Measurements from ENCODE around the gene OR2J1.
"Not testable (repeated sequence)": the region's sequence is repeated elsewhere in the genome, so short reads cannot be mapped to it uniquely, and the experiment has no call there.

The OR2J1 gene

DNA sequence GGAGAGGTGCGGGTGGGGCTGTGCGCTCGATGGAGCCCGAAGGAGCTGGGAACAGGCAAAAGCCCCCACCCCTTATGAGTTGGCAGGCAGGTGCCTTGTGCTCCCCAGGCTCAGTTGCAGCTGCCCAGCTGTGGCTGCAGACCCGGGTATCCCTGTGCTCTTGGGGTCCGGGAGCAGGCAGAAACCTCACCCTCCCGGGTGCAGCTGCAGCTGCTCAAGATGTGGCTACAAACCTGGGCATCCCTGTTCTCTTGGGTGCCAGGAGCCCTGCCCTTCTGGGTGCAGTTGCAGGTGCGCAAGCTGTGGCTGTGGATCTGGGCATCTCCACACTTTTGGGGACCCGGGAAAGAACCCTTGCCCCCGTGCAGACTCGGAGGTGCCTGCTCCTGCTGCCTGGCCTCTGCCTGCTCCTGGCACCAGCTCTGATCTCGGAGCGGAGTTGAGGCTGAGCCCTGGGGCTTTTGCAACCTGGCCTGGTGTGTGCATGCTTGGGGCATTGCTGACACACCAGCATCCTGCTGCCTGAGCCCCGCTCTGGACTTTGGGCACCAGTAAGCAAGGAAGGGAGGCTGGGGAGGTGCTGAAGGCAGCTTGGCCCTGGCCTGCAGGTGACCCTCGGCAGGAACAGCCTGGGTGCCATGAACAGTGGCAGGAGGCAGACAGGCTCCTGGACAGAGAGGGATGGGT is 30.2 kb downstream of the OR2J1 start:
- no peak overlapping the region for H3K9ac ChIP-seq (ENCODE audit: low read length)
- H3K4me1 ChIP-seq (ENCODE audit: control insufficient read depth, low read depth, low read length), result no peaks in the 10 kb centered on the region
- no peak overlapping the region for H3K27ac ChIP-seq (ENCODE audit: low read length)
- no peak overlapping the region for H3K4me3 ChIP-seq (ENCODE audit: low read length)
- H3K27me3 ChIP-seq (ENCODE audit: control insufficient read depth, insufficient read depth, low read length), result no peaks in the 10 kb centered on the region
- H3K9me3 ChIP-seq (ENCODE audit: control insufficient read depth, low read depth, low read length), result no peaks in the 10 kb centered on the region
- no peaks in the 10 kb centered on the region for H3K36me3 ChIP-seq (ENCODE audit: control insufficient read depth, low read depth, low read length)

DNA sequence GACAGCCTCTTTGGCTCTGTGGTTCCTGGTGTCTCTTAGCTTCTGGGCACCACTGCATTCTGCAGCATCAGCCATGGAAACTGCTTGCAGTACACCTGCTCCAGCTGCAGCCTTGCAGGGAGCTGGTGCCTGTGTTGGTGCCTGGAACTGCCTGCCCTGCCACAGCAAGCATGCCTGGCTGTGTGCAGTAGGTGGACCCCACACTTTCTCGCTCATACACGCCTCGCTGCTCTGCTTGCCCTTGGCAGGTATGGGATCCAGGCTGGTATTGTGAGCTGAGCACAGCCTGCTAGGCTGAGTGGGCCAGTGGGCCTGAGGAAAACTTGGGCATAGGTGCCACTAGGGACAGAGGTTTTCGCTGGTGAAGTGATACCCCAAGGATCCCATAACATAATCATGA is 31.4 kb downstream of the OR2J1 start:
- H3K36me3 ChIP-seq (ENCODE audit: control insufficient read depth, low read depth, low read length), result no peaks in the 10 kb centered on the region
- no peak overlapping the region for H3K27ac ChIP-seq (ENCODE audit: low read length)
- no peak overlapping the region for H3K9ac ChIP-seq (ENCODE audit: low read length)
- no peaks in the 10 kb centered on the region for H3K9me3 ChIP-seq (ENCODE audit: control insufficient read depth, low read depth, low read length)
- no peaks in the 10 kb centered on the region for H3K27me3 ChIP-seq (ENCODE audit: control insufficient read depth, insufficient read depth, low read length)
- no peak overlapping the region for H3K4me3 ChIP-seq (ENCODE audit: low read length)
- no peaks in the 10 kb centered on the region for H3K4me1 ChIP-seq (ENCODE audit: control insufficient read depth, low read depth, low read length)

DNA sequence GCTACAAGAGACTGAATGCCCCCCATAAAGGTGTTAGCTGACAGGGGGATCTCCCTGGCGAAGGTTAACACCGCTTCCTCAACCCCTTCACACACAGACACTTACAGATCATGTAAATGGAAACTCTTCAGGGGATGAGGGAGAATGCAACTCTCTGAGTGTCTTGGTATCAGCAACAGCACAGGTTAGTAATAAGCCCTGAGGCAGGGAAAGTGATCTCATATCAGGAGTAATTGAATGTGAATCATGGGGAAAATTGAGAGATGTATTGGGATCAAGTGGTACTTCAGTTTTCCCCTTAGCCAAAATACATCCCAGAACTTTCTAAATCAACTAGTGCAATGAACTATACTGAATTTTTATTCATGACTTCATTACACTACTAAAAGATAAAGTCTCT is 32.4 kb downstream of the OR2J1 start:
- no peaks in the 10 kb centered on the region for H3K4me1 ChIP-seq (ENCODE audit: control insufficient read depth, low read depth, low read length)
- H3K9ac ChIP-seq (ENCODE audit: low read length), result no peak overlapping the region
- H3K9me3 ChIP-seq (ENCODE audit: control insufficient read depth, low read depth, low read length), result no peaks in the 10 kb centered on the region
- no peaks in the 10 kb centered on the region for H3K36me3 ChIP-seq (ENCODE audit: control insufficient read depth, low read depth, low read length)
- no peak overlapping the region for H3K4me3 ChIP-seq (ENCODE audit: low read length)
- no peak overlapping the region for H3K27ac ChIP-seq (ENCODE audit: low read length)
- no peaks in the 10 kb centered on the region for H3K27me3 ChIP-seq (ENCODE audit: control insufficient read depth, insufficient read depth, low read length)

GRCh38 chr6:29137724-29138123 is 38.4 kb downstream of the OR2J1 start:
- Histone ChIP-seq H3K27me3 (ENCODE audit: control insufficient read depth, insufficient read depth, low read length) (no peaks in the 10 kb centered on the region), H3K36me3 (ENCODE audit: control insufficient read depth, low read depth, low read length) (no peaks in the 10 kb centered on the region), H3K9ac (ENCODE audit: low read length) (no peak overlapping the region), H3K4me3 (ENCODE audit: low read length) (no peak overlapping the region), H3K4me1 (ENCODE audit: control insufficient read depth, low read depth, low read length) (no peaks in the 10 kb centered on the region), H3K9me3 (ENCODE audit: control insufficient read depth, low read depth, low read length) (peaks cover 4% of the 10 kb centered on the region), H3K27ac (ENCODE audit: low read length) (no peak overlapping the region)

GRCh38 chr6:29141606-29142005 is 42.3 kb downstream of the OR2J1 start:
- H3K4me1 ChIP-seq (ENCODE audit: control insufficient read depth, low read depth, low read length), result no peaks in the 10 kb centered on the region
- peaks cover 8% of the 10 kb centered on the region for H3K9me3 ChIP-seq (ENCODE audit: control insufficient read depth, low read depth, low read length)

DNA sequence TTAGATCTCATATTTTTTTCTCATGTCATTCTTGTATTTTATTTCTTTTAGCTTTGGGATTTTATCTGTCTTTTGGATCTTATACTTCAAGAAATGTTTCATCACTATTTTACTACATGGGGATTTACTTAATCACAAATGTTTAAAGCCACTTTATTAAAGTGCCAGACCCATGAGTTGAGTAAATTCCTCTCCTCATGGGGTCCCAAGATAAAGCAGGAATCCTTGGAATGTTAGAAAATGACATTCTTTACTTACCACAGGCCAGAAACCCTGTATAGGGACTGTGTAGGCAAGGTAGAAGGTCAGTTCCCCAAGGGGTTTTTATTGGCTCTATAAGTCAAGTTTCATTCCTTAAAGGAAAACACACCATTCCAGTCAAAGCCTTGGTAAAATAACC is 43.0 kb downstream of the OR2J1 start:
- Histone ChIP-seq H3K27ac (ENCODE audit: low read length) (no peak overlapping the region), H3K27me3 (ENCODE audit: control insufficient read depth, insufficient read depth, low read length) (no peaks in the 10 kb centered on the region), H3K4me1 (ENCODE audit: control insufficient read depth, low read depth, low read length) (no peaks in the 10 kb centered on the region), H3K4me3 (ENCODE audit: low read length) (no peak overlapping the region), H3K9me3 (ENCODE audit: control insufficient read depth, low read depth, low read length) (peaks cover 8% of the 10 kb centered on the region), H3K9ac (ENCODE audit: low read length) (no peak overlapping the region), H3K36me3 (ENCODE audit: control insufficient read depth, low read depth, low read length) (no peaks in the 10 kb centered on the region)

More at GRCh38 chr6:29141606-29142005, 42.3 kb downstream of the OR2J1 start:
- no peak overlapping the region for H3K27ac ChIP-seq (ENCODE audit: low read length)
- H3K36me3 ChIP-seq (ENCODE audit: control insufficient read depth, low read depth, low read length), result no peaks in the 10 kb centered on the region
- H3K27me3 ChIP-seq (ENCODE audit: control insufficient read depth, insufficient read depth, low read length), result no peaks in the 10 kb centered on the region
- no peak overlapping the region for H3K9ac ChIP-seq (ENCODE audit: low read length)
- no peak overlapping the region for H3K4me3 ChIP-seq (ENCODE audit: low read length)

DNA sequence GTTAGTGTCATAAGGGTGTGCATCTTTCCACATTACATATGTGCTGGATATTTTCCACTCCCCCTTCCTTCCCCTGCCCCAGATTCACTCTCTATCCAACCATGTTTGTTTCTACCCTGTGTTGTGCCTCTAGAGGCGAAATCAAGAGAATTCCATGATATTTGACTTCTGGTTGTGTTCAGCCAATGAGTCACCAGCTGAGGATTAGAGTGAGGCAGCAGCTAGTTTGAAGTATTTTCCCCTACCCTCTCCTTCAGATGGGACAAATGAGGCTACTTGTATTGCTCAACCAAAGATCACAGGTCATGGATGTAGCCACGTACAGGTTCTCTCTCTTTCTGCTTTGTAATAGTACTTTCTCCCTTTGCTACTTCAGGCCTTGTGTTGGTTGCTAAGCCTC is 46.9 kb downstream of the OR2J1 start:
- Histone ChIP-seq H3K9ac (ENCODE audit: low read length) (no peak overlapping the region), H3K27me3 (ENCODE audit: control insufficient read depth, insufficient read depth, low read length) (no peaks in the 10 kb centered on the region), H3K36me3 (ENCODE audit: control insufficient read depth, low read depth, low read length) (no peaks in the 10 kb centered on the region), H3K27ac (ENCODE audit: low read length) (no peak overlapping the region), H3K9me3 (ENCODE audit: control insufficient read depth, low read depth, low read length) (peaks cover 8% of the 10 kb centered on the region), H3K4me1 (ENCODE audit: control insufficient read depth, low read depth, low read length) (no peaks in the 10 kb centered on the region), H3K4me3 (ENCODE audit: low read length) (no peak overlapping the region)

GRCh38 chr6:29147074-29147473 is 47.8 kb downstream of the OR2J1 start:
- H3K9ac ChIP-seq (ENCODE audit: low read length), result no peak overlapping the region
- no peak overlapping the region for H3K27ac ChIP-seq (ENCODE audit: low read length)
- H3K4me1 ChIP-seq (ENCODE audit: control insufficient read depth, low read depth, low read length), result no peaks in the 10 kb centered on the region
- H3K27me3 ChIP-seq (ENCODE audit: control insufficient read depth, insufficient read depth, low read length), result no peaks in the 10 kb centered on the region
- H3K9me3 ChIP-seq (ENCODE audit: control insufficient read depth, low read depth, low read length), result peaks cover 8% of the 10 kb centered on the region
- no peaks in the 10 kb centered on the region for H3K36me3 ChIP-seq (ENCODE audit: control insufficient read depth, low read depth, low read length)
- H3K4me3 ChIP-seq (ENCODE audit: low read length), result no peak overlapping the region

- not testable (repeated sequence) for H3K27me3 ChIP-seq (ENCODE audit: control insufficient read depth, insufficient read depth, low read length); H3K4me3 ChIP-seq (ENCODE audit: low read length); H3K9me3 ChIP-seq (ENCODE audit: control insufficient read depth, low read depth, low read length); H3K4me1 ChIP-seq (ENCODE audit: control insufficient read depth, low read depth, low read length); H3K9ac ChIP-seq (ENCODE audit: low read length); H3K36me3 ChIP-seq (ENCODE audit: control insufficient read depth, low read depth, low read length); H3K27ac ChIP-seq (ENCODE audit: low read length)
Measured at GRCh38 chr6:29149444-29149843, 50.2 kb downstream of the OR2J1 start.

Measured in iPS-18a (cell line).